Upper lobe of left lung (tissue), 4 donors: ENCODE measurements around the gene STON2.

ENCODE experiments used
- EP300 ChIP-seq, 4 donors: sonication (generic); formaldehyde crosslinking; IDR thresholded peaks; one replicate each; pipeline ENCODE4 v1.5.1; 2017; ENCODE audit warnings: antibody characterized with exemption in 4 of 4, control low read depth in 2 of 4
- POLR2A ChIP-seq, 4 donors: fragments of 450-650 bp; IDR thresholded peaks; one replicate each; pipeline ENCODE4 v1.5.1; 2016 to 2017; ENCODE audit warnings: antibody characterized with exemption in 4 of 4, mild to moderate bottlenecking in 2 of 4
- TF ChIP-seq, protein P1 (sequence below), 6 experiments: fragments of 450-650 bp in 4 of 6; fragments of 200-600 bp in 2 of 6; sonication (generic) in 2 of 6; IDR thresholded peaks; one replicate each; pipeline ENCODE4 v1.5.1; 2016 to 2019; ENCODE audit warnings: antibody characterized with exemption in 6 of 6

- TF ChIP-seq, protein P1, sequence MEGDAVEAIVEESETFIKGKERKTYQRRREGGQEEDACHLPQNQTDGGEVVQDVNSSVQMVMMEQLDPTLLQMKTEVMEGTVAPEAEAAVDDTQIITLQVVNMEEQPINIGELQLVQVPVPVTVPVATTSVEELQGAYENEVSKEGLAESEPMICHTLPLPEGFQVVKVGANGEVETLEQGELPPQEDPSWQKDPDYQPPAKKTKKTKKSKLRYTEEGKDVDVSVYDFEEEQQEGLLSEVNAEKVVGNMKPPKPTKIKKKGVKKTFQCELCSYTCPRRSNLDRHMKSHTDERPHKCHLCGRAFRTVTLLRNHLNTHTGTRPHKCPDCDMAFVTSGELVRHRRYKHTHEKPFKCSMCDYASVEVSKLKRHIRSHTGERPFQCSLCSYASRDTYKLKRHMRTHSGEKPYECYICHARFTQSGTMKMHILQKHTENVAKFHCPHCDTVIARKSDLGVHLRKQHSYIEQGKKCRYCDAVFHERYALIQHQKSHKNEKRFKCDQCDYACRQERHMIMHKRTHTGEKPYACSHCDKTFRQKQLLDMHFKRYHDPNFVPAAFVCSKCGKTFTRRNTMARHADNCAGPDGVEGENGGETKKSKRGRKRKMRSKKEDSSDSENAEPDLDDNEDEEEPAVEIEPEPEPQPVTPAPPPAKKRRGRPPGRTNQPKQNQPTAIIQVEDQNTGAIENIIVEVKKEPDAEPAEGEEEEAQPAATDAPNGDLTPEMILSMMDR (IDR thresholded peaks at IDR 0.05): no peak
- TF ChIP-seq POLR2A (IDR thresholded peaks at IDR 0.05) (no peak), EP300 (IDR thresholded peaks at IDR 0.05) (no peak)
These were observed 52.1 kb downstream of the STON2 start for GRCh38 chr14:81348061-81348460.
